GM20000 (cell line): ENCODE data around the gene ZNF292.

ENCODE experiments used
- DNase-seq: peaks from one replicate; pipeline ENCODE4 v3.0.0; 2012; ENCODE audit warnings: low spot score
- TF ChIP-seq, protein P1 (sequence below): IDR thresholded peaks from 2 replicates; pipeline ENCODE4 v1.5.1; 2012; ENCODE audit warnings: mild to moderate bottlenecking, control low read depth; ENCODE audit errors: extremely low read depth, missing control alignments

The ZNF292 gene

DNA sequence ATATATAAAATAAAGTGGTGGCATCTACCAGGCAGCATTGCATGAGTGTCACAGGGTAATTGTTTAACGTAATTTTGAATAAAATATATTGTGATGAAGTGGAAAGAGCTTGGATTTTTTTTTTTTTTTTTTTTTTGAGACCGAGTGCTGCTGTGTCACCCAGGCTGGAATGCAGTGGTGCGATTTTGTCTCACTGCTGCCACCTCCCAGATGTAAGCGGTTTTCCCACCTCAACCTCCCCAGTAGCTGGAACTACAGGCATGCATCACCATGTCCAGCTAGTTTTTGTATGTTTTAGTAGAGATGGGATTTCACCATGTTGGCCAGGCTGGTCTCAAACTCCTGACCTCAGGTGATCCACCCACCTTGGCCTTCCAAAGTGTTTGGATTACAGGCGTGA, 85.9 kb downstream of the ZNF292 start:
- TF ChIP-seq, protein P1, sequence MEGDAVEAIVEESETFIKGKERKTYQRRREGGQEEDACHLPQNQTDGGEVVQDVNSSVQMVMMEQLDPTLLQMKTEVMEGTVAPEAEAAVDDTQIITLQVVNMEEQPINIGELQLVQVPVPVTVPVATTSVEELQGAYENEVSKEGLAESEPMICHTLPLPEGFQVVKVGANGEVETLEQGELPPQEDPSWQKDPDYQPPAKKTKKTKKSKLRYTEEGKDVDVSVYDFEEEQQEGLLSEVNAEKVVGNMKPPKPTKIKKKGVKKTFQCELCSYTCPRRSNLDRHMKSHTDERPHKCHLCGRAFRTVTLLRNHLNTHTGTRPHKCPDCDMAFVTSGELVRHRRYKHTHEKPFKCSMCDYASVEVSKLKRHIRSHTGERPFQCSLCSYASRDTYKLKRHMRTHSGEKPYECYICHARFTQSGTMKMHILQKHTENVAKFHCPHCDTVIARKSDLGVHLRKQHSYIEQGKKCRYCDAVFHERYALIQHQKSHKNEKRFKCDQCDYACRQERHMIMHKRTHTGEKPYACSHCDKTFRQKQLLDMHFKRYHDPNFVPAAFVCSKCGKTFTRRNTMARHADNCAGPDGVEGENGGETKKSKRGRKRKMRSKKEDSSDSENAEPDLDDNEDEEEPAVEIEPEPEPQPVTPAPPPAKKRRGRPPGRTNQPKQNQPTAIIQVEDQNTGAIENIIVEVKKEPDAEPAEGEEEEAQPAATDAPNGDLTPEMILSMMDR = no peak
- DNase-seq = no peak

DNA sequence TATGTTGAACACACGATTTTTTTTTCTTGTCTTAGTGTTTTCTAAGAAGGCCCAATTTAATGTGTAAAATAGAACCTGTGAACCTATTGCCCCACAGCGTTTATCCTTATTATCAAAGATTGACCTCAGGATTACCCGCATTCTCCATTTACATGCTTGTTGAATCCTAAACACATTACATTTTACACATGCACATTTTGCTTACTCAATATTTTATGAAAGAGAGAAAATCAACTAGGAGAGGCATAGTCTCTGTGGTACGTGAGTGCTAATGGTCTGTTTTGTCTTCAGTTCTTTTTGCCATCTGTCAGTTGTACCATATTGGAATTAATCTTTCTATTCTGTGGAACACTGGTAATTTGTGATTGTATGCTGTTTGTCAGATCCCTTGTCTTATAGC, 86.9 kb downstream of the ZNF292 start:
- DNase-seq = no peak

DNA sequence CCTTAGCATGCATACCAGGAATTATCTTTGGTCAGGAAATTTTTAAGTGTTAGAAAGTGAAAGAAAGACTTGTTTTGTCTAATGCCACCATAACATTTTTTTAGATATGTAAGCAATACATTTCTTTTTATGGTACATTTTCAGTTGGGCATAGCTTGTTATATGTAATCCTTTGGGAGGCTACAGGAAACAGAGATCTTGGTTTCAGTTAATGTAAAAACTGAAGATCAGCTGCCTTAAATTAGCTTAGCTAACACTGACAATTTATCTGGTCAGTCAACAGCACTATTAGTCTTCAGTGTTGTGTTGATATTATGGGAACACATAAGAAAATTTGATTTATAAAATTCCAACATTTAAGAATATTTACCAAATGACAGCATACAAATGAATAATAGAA, 88.4 kb downstream of the ZNF292 start:
- TF ChIP-seq, protein P1 = no peak
- no peak for DNase-seq

More for the DNA sequence above, 86.9 kb downstream of the ZNF292 start:
- TF ChIP-seq, protein P1 = no peak

DNA sequence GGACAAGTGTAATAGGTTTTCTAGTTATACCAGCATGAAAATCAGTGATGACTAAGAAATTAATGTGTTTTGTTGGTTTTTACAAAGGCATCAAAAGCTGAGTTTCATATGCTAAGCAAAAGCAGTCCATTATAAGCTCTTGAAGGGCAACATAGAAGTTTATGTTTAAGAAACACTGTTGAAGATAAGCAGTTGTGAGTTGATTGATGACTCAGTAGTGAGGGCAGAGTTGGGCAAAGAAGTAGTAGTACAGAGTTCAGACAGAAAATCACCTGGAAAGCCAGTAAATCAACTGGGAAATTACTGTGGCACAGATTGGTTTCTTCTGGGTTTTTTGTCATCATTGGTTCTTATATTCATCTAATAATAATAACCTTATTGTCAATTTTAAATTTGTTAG, 89.0 kb downstream of the ZNF292 start:
- TF ChIP-seq, protein P1 = no peak
- no peak for DNase-seq

DNA sequence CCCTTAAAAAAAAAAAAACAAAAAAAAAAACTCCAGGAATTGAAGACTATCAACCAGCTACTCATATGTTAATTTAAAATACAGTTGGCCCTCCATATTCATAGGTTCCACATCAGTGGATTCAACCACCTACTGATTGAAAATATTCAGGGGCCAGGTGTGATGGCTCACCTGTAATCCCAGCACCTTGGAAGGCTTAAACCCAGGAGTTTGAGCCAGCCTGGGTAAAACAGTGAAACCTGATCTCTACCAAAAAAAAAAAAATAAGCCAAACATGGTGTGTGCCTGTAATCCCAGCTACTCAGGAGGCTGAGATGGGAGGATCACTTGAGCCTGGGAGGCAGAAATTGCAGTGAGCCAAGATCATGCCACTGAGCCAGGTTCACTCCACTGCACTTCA, 94.7 kb downstream of the ZNF292 start:
- no peak for DNase-seq
- TF ChIP-seq, protein P1 = no peak

DNA sequence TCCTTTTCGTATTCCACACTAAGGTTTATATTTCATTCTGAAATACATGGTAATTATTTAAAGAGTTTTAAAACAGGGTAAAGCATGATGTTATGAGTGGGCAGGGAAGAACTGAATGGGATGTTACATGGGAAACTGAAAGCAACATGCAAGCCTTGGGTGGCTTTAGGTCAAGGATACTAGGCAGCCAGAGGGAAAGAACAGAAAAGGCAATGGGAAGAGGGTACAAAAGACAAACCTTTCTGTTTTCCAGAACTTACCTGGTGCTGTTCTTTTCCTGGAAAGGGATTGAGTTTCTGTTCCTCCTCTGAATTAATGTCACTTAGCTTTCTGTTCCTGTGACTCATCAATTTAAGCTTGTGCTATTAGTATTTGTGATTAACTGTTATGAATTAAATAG, 95.9 kb downstream of the ZNF292 start:
- no peak for DNase-seq
- TF ChIP-seq, protein P1 = no peak

DNA sequence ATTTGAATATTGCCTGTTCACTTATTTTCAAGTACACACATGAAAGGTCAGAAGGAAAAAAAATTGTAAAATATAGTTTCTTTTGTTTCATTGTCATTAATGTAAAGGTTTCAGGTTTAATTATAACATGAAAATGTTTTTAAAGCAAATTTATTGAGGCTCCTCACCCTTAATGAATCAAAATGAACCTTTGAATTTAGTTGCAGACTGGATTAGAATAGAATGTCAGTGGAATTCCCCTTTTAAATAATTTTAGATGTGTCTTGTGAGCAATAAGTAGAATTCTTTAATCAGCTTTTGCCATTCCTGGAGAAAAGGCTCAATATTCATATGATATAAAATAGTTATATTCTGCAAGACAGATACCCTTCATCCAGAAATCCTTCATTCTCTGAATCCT, 96.4 kb downstream of the ZNF292 start:
- no peak for DNase-seq
- TF ChIP-seq, protein P1 = no peak
